HG03159 (cell line): ENCODE data around the gene TLE4.
A peak's percentile ranks its signal among the peaks of the same experiment; 100 is the strongest.
"Not testable (repeated sequence)": the region's sequence is repeated elsewhere in the genome, so short reads cannot be mapped to it uniquely, and the experiment has no call there.

Experiments
- ATAC-seq: cut with Tn5 transposase; IDR thresholded peaks from one replicate; pipeline ENCODE4 v1.9.1; 2021; ENCODE audit warnings: mild to moderate bottlenecking, moderate library complexity; ENCODE audit not compliant: unreplicated experiment

The TLE4 gene

GRCh38 chr9:79709743-79710674 is 138.2 kb downstream of the TLE4 start:
- ATAC-seq, result no peak

- no peak for ATAC-seq
Observed at GRCh38 chr9:79711874-79712273, 140.1 kb downstream of the TLE4 start.

GRCh38 chr9:79719021-79719420 is 147.3 kb downstream of the TLE4 start:
- ATAC-seq, result no peak

- no peak for ATAC-seq
Observed at GRCh38 chr9:79719989-79720388, 148.2 kb downstream of the TLE4 start.

GRCh38 chr9:79731171-79731890 is 159.6 kb downstream of the TLE4 start:
- ATAC-seq, result peak; percentile 88

GRCh38 chr9:79735023-79735779 is 163.4 kb downstream of the TLE4 start:
- ATAC-seq, result no peak

- no peak for ATAC-seq
Observed at GRCh38 chr9:79736051-79736450, 164.3 kb downstream of the TLE4 start.

- no peak for ATAC-seq
Observed at GRCh38 chr9:79741381-79741780, 169.6 kb downstream of the TLE4 start.

- no peak for ATAC-seq
Observed at GRCh38 chr9:79742110-79742721, 170.5 kb downstream of the TLE4 start.

- ATAC-seq, result no peak
Observed at GRCh38 chr9:79744521-79744920, 172.8 kb downstream of the TLE4 start.

- ATAC-seq, result no peak
Observed at GRCh38 chr9:79745752-79746336, 174.1 kb downstream of the TLE4 start.

GRCh38 chr9:79751895-79752466 is 180.2 kb downstream of the TLE4 start:
- not testable (repeated sequence) for ATAC-seq

- ATAC-seq, result no peak
Observed at GRCh38 chr9:79756414-79756813, 184.6 kb downstream of the TLE4 start.

GRCh38 chr9:79757074-79757473 is 185.3 kb downstream of the TLE4 start:
- no peak for ATAC-seq

GRCh38 chr9:79757881-79758669 is 186.3 kb downstream of the TLE4 start:
- no peak for ATAC-seq

- no peak for ATAC-seq
Observed at GRCh38 chr9:79759460-79759859, 187.7 kb downstream of the TLE4 start.

GRCh38 chr9:79762070-79762469 is 190.3 kb downstream of the TLE4 start:
- no peak for ATAC-seq

- no peak for ATAC-seq
Observed at GRCh38 chr9:79763671-79764285, 192.0 kb downstream of the TLE4 start.

- ATAC-seq, result no peak
Observed at GRCh38 chr9:79764374-79764773, 192.6 kb downstream of the TLE4 start.
